Thymus (tissue), 11 donors: ENCODE measurements around the gene FEM1B. TPM values are rescaled to one million over a fixed set of nuclear protein-coding genes. Genes with fewer than 3 reads are reported as not detected.

Experiments used
- DNase-seq, 9 donors: peaks; one replicate each; pipeline ENCODE4 v3.0.0-alpha.2; 2013; ENCODE audit warnings: low spot score in 9 of 9, low read depth in 6 of 9, missing footprints in 1 of 9
- H3K27ac ChIP-seq, 2 donors: one replicate each; pipeline ENCODE4 v1.5.1; 2013; ENCODE audit warnings: control low read depth in 1 of 2, low read depth in 1 of 2, low read length in 1 of 2, mild to moderate bottlenecking in 1 of 2, moderate library complexity in 1 of 2
- H3K27me3 ChIP-seq, 2 donors: one replicate each; pipeline ENCODE4 v1.5.1; 2013; ENCODE audit warnings: low read length in 1 of 2; ENCODE audit not compliant: control insufficient read depth in 2 of 2, insufficient read depth in 1 of 2
- H3K36me3 ChIP-seq, 2 donors: one replicate each; pipeline ENCODE4 v1.5.1; 2013; ENCODE audit warnings: low read length in 1 of 2, mild to moderate bottlenecking in 1 of 2, moderate library complexity in 1 of 2; ENCODE audit not compliant: control insufficient read depth in 2 of 2, insufficient read depth in 2 of 2
- H3K4me1 ChIP-seq, 2 donors: one replicate each; pipeline ENCODE4 v1.5.1; 2013; ENCODE audit warnings: low read length in 2 of 2; ENCODE audit not compliant: control insufficient read depth in 2 of 2, insufficient read depth in 2 of 2
- H3K4me3 ChIP-seq, 2 donors: one replicate each; pipeline ENCODE4 v1.5.1; 2013; ENCODE audit warnings: low read length in 2 of 2, control low read depth in 1 of 2, mild to moderate bottlenecking in 1 of 2
- H3K9me3 ChIP-seq, 2 donors: one replicate each; pipeline ENCODE4 v1.5.1; 2013; ENCODE audit warnings: low read length in 1 of 2, mild to moderate bottlenecking in 1 of 2; ENCODE audit not compliant: control insufficient read depth in 2 of 2, insufficient read depth in 1 of 2
- WGBS: extraction: QIAGEN DNeasy Blood & Tissue Kit; methylation state at CpG from one replicate; pipeline ENCODE4 v1.1.7; 2013; 5-methylcytosine and 5-hydroxymethylcytosine counted together
- polyA plus RNA-seq: library from polyadenylated mRNA; stranded (reverse); fragments of 200-250 nt; gene quantifications from one replicate; pipeline ENCODE4 v1.2.3, GENCODE V29; 2013
- total RNA-seq: library from RNA; stranded (reverse); fragments of 120-200 nt; gene quantifications from one replicate; pipeline ENCODE4 v1.2.4, GENCODE V29; 2013
- donor health status: healthy.

The FEM1B gene
- total and polyA plus RNA-seq, 2 donors, result 19.5 to 29.6 TPM

- Histone ChIP-seq H3K9me3 (no peaks in the 10 kb centered on the region), H3K27ac (no peak overlapping the region), H3K36me3 (peaks cover 0 to 2% of the 10 kb centered on the region in 2 donors), H3K4me1 (peaks cover 8 to 10% of the 10 kb centered on the region in 2 donors), H3K4me3 (no peak overlapping the region), H3K27me3 (no peaks in the 10 kb centered on the region)
- no peak for DNase-seq
- WGBS, result 91% methylated on average over 6 of the region's 6 CpGs
These were observed 22.8 kb downstream of the FEM1B start for GRCh38 chr15:68300115-68300940.

- Histone ChIP-seq H3K27ac (no peak overlapping the region), H3K27me3 (no peaks in the 10 kb centered on the region), H3K9me3 (no peaks in the 10 kb centered on the region), H3K4me1 (peaks cover 8 to 11% of the 10 kb centered on the region in 2 donors), H3K36me3 (peaks cover 0 to 2% of the 10 kb centered on the region in 2 donors), H3K4me3 (no peak overlapping the region)
- no peak for DNase-seq
- 97% methylated on average over 8 of the region's 8 CpGs for WGBS
These were observed 23.8 kb downstream of the FEM1B start for GRCh38 chr15:68301301-68301700.

- no peaks in the 10 kb centered on the region for H3K9me3 ChIP-seq
- H3K27ac ChIP-seq, result no peak overlapping the region
- H3K4me3 ChIP-seq, result no peak overlapping the region
- peaks cover 0 to under 1% of the 10 kb centered on the region in 2 donors for H3K36me3 ChIP-seq
- H3K4me1 ChIP-seq, result peaks cover 11 to 18% of the 10 kb centered on the region in 2 donors
- no peak for DNase-seq
- over 99% methylated on average over 6 of the region's 6 CpGs for whole genome bisulfite sequencing
- H3K27me3 ChIP-seq, result no peaks in the 10 kb centered on the region
These were observed 25.2 kb downstream of the FEM1B start for GRCh38 chr15:68302729-68303128.

- over 99% methylated on average over 2 of the region's 2 CpGs for WGBS
- Histone ChIP-seq H3K4me3 (no peak overlapping the region), H3K27me3 (no peaks in the 10 kb centered on the region), H3K27ac (no peak overlapping the region), H3K36me3 (no peaks in the 10 kb centered on the region), H3K9me3 (no peaks in the 10 kb centered on the region), H3K4me1 (peaks cover 11 to 18% of the 10 kb centered on the region in 2 donors)
- DNase-seq, result no peak
These were observed 25.6 kb downstream of the FEM1B start for GRCh38 chr15:68303134-68303533.

- H3K36me3 ChIP-seq, result no peaks in the 10 kb centered on the region
- H3K27ac ChIP-seq, result no peak overlapping the region
- no peaks in the 10 kb centered on the region for H3K27me3 ChIP-seq
- H3K4me1 ChIP-seq, result peaks cover 8 to 16% of the 10 kb centered on the region in 2 donors
- H3K4me3 ChIP-seq, result no peak overlapping the region
- no peak for DNase-seq
- WGBS, result 90% methylated on average over 15 of the region's 15 CpGs
- no peaks in the 10 kb centered on the region for H3K9me3 ChIP-seq
These were observed 26.3 kb downstream of the FEM1B start for GRCh38 chr15:68303560-68304436.

GRCh38 chr15:68304589-68305337 is 27.2 kb downstream of the FEM1B start:
- Histone ChIP-seq H3K9me3 (no peaks in the 10 kb centered on the region), H3K27me3 (no peaks in the 10 kb centered on the region), H3K4me3 (no peak overlapping the region), H3K36me3 (no peaks in the 10 kb centered on the region), H3K4me1 (peaks cover 3 to 10% of the 10 kb centered on the region in 2 donors), H3K27ac (no peak overlapping the region)
- DNase-seq, result no peak
- WGBS, result 93% methylated on average over 15 of the region's 15 CpGs

- DNase-seq, result no peak
- WGBS, result 88% methylated on average over 6 of the region's 6 CpGs
- Histone ChIP-seq H3K4me1 (peaks cover 3 to 10% of the 10 kb centered on the region in 2 donors), H3K27ac (no peak overlapping the region), H3K9me3 (no peaks in the 10 kb centered on the region), H3K4me3 (no peak overlapping the region), H3K27me3 (no peaks in the 10 kb centered on the region), H3K36me3 (no peaks in the 10 kb centered on the region)
These were observed 27.9 kb downstream of the FEM1B start for GRCh38 chr15:68305420-68305871.

GRCh38 chr15:68307131-68307928 is 29.8 kb downstream of the FEM1B start:
- Histone ChIP-seq H3K27ac (no peak overlapping the region), H3K4me3 (no peak overlapping the region), H3K36me3 (no peaks in the 10 kb centered on the region), H3K9me3 (no peaks in the 10 kb centered on the region), H3K4me1 (peaks cover 3 to 18% of the 10 kb centered on the region in 2 donors), H3K27me3 (no peaks in the 10 kb centered on the region)
- DNase-seq, result no peak
- 92% methylated on average over 14 of the region's 14 CpGs for WGBS
